ENCODE results near the gene CCDC92B. TPM values are rescaled to one million over a fixed set of nuclear protein-coding genes. Genes with fewer than 3 reads are reported as not detected.
A peak's percentile ranks its signal among the peaks of the same experiment; 100 is the strongest.

CCDC92B gene
- total and polyA plus RNA-seq, 2 of the 4 experiments (the other 2 are of a cell fraction), result not detected

GRCh38 chr17:2703606-2704005 is 45.8 kb downstream of the CCDC92B start:
- no peaks in the 10 kb centered on the region for H3K9me3 ChIP-seq (ENCODE audit: control insufficient read depth, insufficient read depth, low read length)
- H3K18ac ChIP-seq (ENCODE audit: low read depth, low read length), result no peak overlapping the region
- dilution Hi-C loops (cut with HindIII; ENCODE audit: low sequenced_read_pairs, unreplicated experiment), result no loop called here
- no TSS peak for BruUV-seq (replicated peaks)
- DNase-seq, result no peak
- in situ Hi-C loops (cut with MboI; ENCODE audit: low sequenced_read_pairs), result no loop called here
- H3K9ac ChIP-seq (ENCODE audit: low read depth, low read length), result no peak overlapping the region
- peaks cover 39% of the 10 kb centered on the region for H3K36me3 ChIP-seq (ENCODE audit: control insufficient read depth, insufficient read depth, low read length)
- H3K4ac ChIP-seq (ENCODE audit: low read depth, low read length), result no peak overlapping the region
- no peak overlapping the region for H4K5ac ChIP-seq (ENCODE audit: low read depth, low read length)
- H3K4me2 ChIP-seq (ENCODE audit: low read depth, low read length), result no peak overlapping the region
- ATAC-seq (ENCODE audit: low read depth), result no peak
- no peaks in the 10 kb centered on the region for H3K27me3 ChIP-seq (ENCODE audit: control insufficient read depth, insufficient read depth, low read length)
- ChIA-PET CTCF (no interaction called here), POLR2A (ENCODE audit: unreplicated experiment) (no interaction called here)
- 91% methylated on average over 10 of the region's 16 CpGs; no CpG with 5 or more reads in 1 of the 2 experiments for WGBS, 2 experiments (ENCODE audit: extremely low coverage in 2 of 2, insufficient read length in 1 of 2)
- peaks cover 55% of the 10 kb centered on the region for H4K20me1 ChIP-seq (ENCODE audit: insufficient read depth, low read length)
- no peak overlapping the region for H3K4me3 ChIP-seq (ENCODE audit: insufficient read depth, low read depth, low read length)
- H4K91ac ChIP-seq (ENCODE audit: insufficient read depth, low read depth, low read length), result no peak overlapping the region
- H3K56ac ChIP-seq (ENCODE audit: extremely low read depth, insufficient read depth, low read length), result no peak overlapping the region
- no peak overlapping the region for H3K23ac ChIP-seq (ENCODE audit: low read depth, low read length)
- TF ChIP-seq RFX5 (IDR thresholded peaks at IDR 0.05; ENCODE audit: low read depth, low read length), result no peak
- TF ChIP-seq BHLHE40 (IDR thresholded peaks at IDR 0.05; ENCODE audit: low read depth, low read length), result no peak
- no peak for TF ChIP-seq CTCF (conservative IDR thresholded peaks at IDR 0.05; ENCODE audit: low read depth, low read length)
- no peak for TF ChIP-seq MXI1 (IDR thresholded peaks at IDR 0.05; ENCODE audit: borderline replicate concordance, low read depth, low read length)
- no peak for TF ChIP-seq CHD1 (IDR thresholded peaks at IDR 0.05; ENCODE audit: low read depth, low read length)
- no peak for TF ChIP-seq SMC3 (IDR thresholded peaks at IDR 0.05; ENCODE audit: low read depth, low read length)
- TF ChIP-seq MAFK (IDR thresholded peaks at IDR 0.05; ENCODE audit: low read depth, low read length), result no peak
- no peak for TF ChIP-seq RCOR1 (IDR thresholded peaks at IDR 0.05; ENCODE audit: insufficient replicate concordance, low read length)
- no peak for TF ChIP-seq POLR2A (IDR thresholded peaks at IDR 0.05; ENCODE audit: low read depth, low read length)
- TF ChIP-seq USF2 (IDR thresholded peaks at IDR 0.05; ENCODE audit: low read depth, low read length), result no peak
- no peak for TF ChIP-seq CEBPB (IDR thresholded peaks at IDR 0.05; ENCODE audit: low read depth, low read length)
- no peak for TF ChIP-seq ELK1 (IDR thresholded peaks at IDR 0.05; ENCODE audit: borderline replicate concordance, low read depth, low read length)
- TF ChIP-seq NFE2L2 (IDR thresholded peaks at IDR 0.05; ENCODE audit: low read depth, low read length), result no peak
- no peak for TF ChIP-seq FOS (IDR thresholded peaks at IDR 0.05; ENCODE audit: low read depth, low read length)
- TF ChIP-seq MAZ (IDR thresholded peaks at IDR 0.05; ENCODE audit: borderline replicate concordance, low read depth, low read length), result no peak
- no peak for TF ChIP-seq RAD21 (IDR thresholded peaks at IDR 0.05; ENCODE audit: low read length)
- H3K27ac ChIP-seq (ENCODE audit: insufficient read depth, low read length), result no peak overlapping the region
- no peak overlapping the region for H2AK9ac ChIP-seq (replicated peaks; ENCODE audit: low read depth, low read length, poor library complexity)
- H2AFZ ChIP-seq (replicated peaks; ENCODE audit: low read length, poor library complexity), result peak overlapping the region; percentile 32
- H3K79me1 ChIP-seq (ENCODE audit: low read depth in 1 of 2, low read length in 2 of 2), result peaks cover 11 to 56% of the 10 kb centered on the region in 2 experiments
- no peak overlapping the region for H2BK20ac ChIP-seq (ENCODE audit: low read depth, low read length)
- H4K8ac ChIP-seq (ENCODE audit: low read depth in 2 of 2, low read length in 2 of 2), result no peak overlapping the region
- no peak overlapping the region for H2BK15ac ChIP-seq (ENCODE audit: low read depth, low read length)
- no peak overlapping the region for H2BK120ac ChIP-seq (ENCODE audit: low read depth, low read length)
- H2AK5ac ChIP-seq (ENCODE audit: low read depth, low read length), result no peak overlapping the region
- H3K14ac ChIP-seq (replicated peaks; ENCODE audit: low read depth, low read length), result no peak overlapping the region
- no peak overlapping the region for H2BK5ac ChIP-seq (ENCODE audit: low read depth, low read length, poor library complexity, severe bottlenecking)
- intact Hi-C loops (cut with micrococcal nuclease), result no loop called here
- peaks cover 4% of the 10 kb centered on the region; the same call in 1 of the 2 replicates for H3K9me1 ChIP-seq (ENCODE audit: insufficient read depth, low read length)
- H3K4me1 ChIP-seq (ENCODE audit: control insufficient read depth, insufficient read depth, low read length), result peaks cover 19% of the 10 kb centered on the region

Measured in IMR-90 (cell line).